SH-SY5Y (cell line): ENCODE measurements around the gene PGK2.

Source experiments
- GATA2 ChIP-seq: IDR thresholded peaks from 2 replicates; pipeline ENCODE4 v1.6.1; 2011; ENCODE audit warnings: mild to moderate bottlenecking, low read depth, low read length
- GATA3 ChIP-seq: IDR thresholded peaks from 2 replicates; pipeline ENCODE4 v1.6.1; 2011; ENCODE audit warnings: low read depth, mild to moderate bottlenecking, low read length, moderate library complexity

DNA sequence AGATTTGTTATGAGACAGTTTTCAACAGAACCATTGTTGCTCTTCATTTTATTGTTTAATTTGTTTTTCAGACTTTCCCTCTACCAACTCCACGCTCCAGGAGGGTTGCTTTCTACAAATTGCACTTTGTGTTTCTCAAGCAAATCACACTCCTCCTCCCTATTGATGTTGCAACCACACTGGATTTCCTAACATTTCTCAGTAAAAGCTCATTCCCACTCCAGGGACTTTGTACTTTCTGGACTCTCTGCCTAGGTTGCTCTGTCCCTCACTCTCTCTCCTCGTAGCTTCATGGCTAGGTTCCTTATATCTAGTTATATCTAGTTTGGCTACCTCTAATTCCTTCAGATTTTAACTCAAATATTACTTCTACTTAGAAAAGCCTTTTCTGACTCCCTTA, 20.3 kb downstream of the PGK2 start:
- TF ChIP-seq GATA2 = no peak
- no peak for TF ChIP-seq GATA3
